Activated CD8-positive, alpha-beta memory T cell treated with anti-CD3 and anti-CD28 coated beads for 4 hours (primary cell): ENCODE measurements around the gene KRT9.
"Not testable (repeated sequence)": the region's sequence is repeated elsewhere in the genome, so short reads cannot be mapped to it uniquely, and the experiment has no call there.

Experiments
- DNase-seq, 2 donors: peaks; one replicate each; pipeline ENCODE4 v3.0.0-alpha.2; 2020; ENCODE audit warnings: low read depth in 2 of 2

KRT9 gene

DNA sequence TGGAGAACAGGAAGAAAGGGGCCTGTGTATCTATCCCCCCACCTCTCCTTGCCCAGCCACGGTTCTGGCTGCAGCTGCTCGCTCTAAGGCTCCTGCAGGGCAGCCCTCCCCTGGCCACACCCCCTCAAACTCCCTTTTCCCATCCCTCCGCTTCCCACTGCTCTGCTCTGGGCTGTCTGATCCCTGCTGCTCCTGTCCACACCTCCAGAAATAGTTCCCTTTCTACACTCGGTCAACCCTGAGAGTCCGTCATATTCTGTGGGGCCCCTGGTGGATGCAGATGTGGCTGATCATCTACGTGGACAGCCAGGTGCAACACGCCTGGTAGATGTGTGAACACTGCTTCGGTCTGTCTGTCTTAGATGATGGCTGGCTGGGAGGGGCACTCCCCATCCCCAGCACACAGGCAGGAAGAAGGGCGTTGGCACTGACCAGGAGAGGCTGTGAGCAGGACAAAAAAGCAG, 24.4 kb downstream of the KRT9 start:
- no peak for DNase-seq

DNA sequence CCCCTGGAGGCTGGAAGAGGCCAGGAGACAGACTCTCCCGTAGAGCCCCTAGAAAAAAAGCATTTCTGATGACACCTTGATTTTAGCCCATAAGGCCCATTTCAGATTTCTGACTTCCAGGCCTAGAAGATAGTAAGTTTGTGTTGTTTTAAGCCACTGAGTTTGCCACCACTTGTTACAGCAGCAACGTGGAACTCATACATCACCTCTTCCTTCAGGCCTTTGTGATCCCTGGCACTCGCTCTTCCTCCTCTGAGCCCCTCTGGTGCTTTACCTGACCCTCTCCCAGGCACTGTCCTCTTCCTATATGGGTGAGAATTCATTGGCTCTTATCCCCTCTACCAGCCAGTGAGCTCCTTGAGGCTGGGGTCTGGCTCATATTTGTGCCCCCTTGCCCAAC, 25.0 kb downstream of the KRT9 start:
- DNase-seq, result no peak

DNA sequence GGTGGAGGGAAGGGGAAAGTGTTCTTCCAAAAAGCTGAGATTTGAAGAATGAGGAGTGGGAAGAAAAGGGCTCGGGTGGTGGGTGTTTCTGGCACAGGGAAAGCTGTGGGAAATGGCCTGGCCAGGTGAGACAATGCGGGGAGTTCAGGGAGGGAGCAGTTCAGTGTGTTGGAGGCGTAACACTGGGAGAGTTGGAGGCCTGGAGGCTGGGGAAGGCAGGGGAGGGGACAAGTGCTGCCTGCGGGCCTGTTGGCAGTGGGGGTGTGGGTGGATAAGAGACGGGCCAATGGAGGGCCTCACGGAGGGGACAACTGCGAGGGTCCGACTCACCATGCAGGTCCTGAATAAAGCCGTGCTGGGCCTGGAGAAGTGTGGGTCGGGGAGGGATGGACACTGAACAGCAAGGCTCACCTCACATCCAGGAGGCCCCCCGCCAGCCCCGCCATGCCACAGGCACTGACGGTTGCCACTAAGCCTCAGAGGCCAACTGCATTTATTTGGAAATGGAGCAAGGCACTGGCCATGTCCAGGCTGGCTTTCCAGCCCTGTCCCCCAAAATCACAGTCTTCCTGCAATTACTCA, 25.9 kb downstream of the KRT9 start:
- no peak for DNase-seq

DNA sequence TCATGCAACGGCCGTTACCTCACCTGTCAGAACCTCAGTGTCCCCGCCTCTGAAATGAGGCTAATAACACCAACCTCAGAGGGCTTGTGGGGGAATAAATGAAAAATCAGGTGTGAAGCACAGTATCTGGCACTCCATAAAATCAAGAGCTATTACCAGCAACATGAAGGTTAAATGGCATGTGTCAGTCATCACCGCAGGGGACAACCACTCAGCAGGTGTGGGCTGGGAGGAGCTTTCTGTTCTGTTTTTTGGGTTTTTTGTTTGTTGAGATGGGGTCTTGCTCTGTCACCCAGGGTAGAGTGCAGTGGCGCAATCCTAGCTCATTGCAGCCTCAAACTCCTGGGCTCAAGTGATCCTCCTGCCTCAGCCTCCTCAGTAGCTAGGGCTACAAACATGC, 26.9 kb downstream of the KRT9 start:
- no peak for DNase-seq

DNA sequence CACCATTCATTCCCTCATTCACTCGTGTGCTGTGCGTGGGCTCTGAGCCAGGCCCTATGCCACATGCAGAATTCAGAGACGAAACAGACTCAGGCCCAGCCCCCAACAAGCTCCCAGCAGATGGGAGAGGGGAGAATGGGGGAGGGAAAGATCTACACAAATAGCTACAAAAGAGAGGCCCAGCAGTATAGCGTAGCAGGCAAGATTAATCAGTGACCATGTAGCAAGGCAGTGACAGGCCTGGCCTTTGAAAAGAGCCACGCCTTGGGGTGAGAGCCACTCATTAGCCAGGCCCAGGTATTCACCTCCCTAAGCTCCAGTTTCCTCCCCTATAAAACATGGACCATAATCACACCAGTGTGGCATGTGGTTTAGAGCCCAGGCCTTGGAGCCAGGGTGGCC, 27.4 kb downstream of the KRT9 start:
- no peak for DNase-seq

DNA sequence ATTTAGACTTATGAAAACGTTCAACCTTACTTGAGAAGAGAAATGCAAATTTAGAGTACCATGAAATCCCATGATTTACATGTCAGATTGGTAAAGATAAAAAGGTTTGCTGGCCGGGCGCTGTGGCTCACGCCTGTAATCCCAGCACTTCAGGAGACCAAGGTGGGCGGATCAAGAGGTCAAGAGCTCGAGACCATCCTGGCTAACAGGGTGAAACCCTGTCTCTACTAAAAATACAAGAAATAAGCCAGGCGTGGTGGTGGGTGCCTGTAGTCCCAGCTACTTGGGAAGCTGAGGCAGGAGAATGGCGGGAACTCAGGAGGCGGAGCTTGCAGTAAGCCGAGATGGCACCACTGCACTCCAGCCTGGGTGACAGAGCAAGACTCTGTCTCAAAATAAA, 29.1 kb downstream of the KRT9 start:
- DNase-seq, result not testable (repeated sequence)

DNA sequence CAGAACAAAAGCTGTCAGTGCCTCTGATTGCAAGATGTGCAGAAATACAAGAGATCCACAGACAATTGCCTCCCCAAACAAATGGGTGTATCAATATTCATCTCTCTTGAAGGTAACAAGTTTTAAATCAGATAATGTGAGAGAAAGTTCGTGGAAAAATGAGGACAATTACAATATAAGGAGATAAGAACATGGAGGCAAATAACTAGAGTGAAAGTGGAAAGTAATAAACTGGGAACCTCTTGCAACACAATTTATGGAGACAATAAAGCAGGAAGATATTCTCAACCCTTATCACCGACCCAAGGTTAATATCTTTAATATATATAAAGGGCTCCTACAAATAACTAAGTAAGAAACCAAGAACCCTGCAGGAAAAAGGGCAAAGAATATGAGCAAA, 29.5 kb downstream of the KRT9 start:
- no peak for DNase-seq

DNA sequence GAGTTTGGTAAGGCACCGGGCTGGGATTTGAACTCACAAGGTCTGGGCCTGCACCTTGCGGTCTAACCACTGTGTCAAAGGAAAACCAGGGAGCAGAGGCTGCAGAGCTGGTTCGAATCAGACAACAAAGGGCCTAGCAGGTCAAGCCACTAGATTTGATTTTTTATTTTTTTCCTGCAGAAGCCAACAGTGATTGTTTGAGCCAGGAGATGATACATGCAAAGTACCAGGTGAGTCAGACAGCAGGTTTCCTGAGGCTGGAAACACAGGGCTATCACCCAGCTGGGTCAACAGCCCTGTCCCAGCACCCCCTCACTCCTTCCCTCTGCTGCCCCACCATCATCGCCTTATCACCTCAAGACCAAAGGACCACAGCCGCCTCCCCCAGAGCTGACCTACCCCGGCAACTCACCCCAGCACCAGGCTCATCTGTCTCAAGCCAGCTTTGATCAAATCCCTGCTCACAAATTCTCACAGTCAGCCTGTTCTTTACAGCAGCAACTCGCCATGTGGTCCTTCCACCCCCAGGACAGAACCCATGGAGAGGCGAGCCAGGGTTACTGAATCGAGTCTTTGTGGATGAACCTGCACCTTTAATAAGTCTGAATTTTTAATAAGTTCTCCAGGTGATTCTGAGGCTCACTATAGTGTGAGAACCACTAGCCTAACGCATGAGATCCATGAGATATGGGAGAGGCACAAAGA, 30.8 kb downstream of the KRT9 start:
- DNase-seq, result no peak

DNA sequence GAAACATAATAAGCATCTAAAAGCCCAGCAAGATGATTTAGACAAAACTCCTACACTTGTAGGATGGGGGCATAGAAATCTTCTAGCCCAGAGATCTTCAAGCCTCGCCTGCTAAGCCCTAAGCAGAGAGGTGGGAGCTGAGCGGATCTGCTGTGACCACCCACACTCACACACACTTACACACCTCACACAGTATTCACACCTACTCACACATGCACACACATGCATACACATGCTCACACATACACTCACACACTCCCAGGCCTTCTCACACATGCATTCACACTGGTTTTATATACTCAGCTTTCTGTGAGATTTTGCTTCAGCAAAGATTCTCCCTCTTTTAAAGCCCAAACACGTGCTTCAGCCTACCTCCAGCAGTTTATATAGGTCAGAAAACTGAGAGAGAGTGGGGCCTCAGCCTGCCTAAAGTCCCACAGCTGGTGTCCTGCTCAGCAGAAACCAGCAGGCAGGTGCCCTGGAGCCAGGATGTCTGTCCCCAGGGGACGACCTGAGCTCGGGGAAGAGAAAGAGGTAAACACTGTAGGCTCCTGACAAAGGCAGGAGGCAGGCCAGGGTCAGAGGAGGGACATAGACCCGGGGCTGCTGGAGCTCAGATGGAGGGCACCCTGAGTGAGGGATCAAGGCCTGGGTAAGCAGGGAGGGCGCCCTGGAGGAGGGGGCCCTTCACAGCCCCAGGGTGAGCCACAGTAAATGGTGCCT, 31.7 kb downstream of the KRT9 start:
- no peak for DNase-seq

DNA sequence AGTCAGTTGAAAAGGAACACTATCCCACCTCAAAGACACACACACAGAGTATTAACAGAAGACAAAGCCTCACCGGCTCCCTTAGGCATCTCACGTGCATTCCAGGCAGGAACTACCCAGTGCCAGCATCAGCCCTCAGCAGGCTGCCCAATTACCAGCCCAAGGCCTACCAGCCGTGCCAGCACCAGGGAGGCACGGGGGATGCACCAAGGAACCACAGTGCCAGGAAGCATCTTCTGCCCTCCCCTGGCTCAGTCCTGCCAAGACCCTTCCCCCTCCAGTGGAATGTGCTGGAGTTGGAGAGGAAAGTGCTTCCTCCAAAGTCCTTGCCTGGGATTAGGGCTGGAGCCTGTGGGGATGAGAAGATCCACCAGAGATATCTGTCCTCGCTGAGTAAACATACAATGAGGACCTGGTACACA, 32.8 kb downstream of the KRT9 start:
- DNase-seq, result no peak

DNA sequence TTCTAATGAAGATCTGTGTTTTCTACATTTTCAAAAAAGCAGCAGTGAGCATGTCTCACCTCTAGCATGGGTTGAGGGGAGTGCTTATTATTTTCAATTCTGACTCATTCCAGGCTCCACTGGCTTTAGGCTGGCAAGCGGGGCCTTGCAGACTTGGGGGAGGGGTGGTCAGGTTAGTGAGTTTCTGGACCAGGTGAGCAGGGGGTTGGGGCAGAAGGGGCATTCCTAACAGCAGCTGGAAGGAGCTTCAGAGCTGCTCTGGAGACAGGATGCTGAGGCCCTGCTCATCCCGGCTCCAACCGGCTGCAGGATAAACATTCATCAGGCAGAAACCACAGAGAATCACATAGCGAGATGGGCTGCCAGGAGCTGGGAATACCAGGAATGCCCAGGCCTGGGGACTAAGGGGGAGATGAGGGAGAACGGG, 33.3 kb downstream of the KRT9 start:
- no peak for DNase-seq

DNA sequence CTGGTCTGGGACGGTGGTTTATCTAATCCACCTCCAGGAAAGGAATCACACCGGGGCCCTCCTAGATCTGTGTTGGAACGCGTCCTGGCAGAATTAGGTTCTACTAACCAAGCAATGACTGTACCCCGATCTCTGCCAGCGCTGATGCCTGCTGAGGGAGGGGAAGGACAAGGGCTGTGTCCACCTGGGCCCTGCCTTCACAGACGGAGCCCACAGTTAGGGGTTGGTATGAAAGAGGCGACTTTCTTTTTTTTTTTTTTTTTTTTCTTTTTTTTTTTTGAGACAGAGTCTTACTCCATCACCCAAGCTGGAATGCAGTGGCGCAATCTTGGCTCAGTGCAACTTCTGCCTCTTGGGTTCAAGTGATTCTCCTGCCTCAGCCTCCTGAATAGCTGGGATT, 33.9 kb downstream of the KRT9 start:
- no peak for DNase-seq

DNA sequence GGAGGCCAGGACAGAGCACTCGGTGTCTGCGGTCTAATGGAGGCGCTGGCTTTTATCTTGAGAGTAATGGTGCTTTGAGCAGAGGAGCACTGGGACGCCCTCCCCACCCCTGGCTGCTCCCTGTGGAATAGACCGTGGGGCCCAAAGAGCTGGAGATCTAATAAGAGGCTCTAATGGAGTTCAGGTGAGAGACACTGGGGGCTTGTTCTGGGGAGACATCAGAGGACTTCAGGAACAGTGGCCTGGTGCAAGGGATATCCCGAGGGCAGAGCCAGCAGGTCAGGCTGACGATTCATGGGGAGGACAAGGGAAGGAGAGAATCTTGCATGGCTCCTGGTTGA, 34.3 kb downstream of the KRT9 start:
- DNase-seq, result no peak

DNA sequence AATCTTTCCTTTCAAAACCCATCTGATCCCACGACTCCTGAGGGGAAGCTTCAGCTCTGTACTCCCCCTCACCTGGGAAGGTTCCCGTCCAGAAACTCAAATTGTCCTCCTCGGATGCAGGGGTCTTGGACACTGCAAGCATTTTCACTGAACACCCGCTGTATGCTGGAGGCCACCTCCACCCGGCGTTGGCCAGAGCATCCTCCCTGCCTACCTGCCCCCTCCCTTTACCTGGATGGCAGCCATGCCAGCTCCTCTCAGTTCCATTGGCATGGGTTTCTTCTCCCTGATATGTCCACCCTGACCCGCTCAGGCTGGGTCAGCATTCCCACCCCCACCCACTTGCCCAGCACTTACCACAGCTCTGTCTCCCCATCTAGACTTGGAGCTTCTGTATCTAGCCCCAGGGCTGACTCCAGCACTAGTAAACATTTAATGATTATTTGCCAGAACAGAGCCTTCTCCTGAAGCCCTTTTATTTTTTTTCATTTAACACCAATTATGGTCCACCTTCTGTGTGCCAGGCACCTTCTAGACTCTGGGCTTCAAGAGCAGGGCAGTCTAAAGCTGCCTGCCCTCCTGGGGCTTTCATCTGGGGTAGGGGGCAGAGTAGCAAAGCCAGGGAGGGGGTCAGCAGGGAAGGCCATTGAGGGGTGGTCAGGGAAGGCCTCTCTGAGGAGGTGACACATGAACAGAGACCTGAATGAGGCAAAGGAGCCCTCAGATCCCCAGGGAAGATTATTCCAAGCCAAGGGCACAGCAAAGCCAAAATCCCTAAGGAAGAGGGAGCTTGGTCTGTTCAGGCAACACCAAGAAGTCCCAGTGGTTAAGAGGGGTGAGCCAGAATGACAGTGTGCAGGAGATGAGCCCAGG, 34.9 kb downstream of the KRT9 start:
- no peak for DNase-seq

DNA sequence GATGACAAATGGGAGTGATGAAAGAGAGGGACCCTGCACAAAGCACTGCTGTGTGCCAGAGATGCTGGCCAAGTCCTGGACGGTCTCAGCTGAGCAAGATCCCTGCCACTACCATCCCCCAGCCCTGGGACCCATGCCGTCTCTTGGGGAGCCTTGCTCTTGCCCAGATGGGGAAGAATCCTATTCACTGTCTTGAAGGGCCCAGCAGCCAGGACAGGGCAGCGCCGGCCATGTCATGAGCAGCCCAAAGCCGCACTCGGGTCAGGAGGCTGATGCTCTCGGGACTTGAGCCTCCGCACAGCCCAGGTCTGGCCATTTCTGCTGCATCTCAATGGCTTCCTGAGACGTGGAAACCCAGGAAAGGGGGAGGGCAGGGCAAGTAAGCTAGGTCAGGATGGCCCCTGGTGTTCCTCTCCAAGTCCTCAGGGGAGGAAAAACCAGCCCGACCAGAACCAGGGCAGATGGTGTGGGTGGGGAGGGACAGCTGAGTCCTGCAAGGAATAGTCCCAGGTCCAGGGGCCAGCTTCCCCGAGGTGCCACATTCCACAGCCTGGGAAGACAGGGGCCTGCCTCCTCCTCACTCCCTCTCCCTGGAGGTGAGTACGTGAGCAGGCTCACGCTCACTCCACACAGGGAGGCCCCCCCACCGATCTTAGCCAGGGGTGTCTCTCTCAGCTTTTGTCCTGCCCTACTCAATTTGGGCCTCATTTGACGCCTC, 35.9 kb downstream of the KRT9 start:
- DNase-seq, result no peak

DNA sequence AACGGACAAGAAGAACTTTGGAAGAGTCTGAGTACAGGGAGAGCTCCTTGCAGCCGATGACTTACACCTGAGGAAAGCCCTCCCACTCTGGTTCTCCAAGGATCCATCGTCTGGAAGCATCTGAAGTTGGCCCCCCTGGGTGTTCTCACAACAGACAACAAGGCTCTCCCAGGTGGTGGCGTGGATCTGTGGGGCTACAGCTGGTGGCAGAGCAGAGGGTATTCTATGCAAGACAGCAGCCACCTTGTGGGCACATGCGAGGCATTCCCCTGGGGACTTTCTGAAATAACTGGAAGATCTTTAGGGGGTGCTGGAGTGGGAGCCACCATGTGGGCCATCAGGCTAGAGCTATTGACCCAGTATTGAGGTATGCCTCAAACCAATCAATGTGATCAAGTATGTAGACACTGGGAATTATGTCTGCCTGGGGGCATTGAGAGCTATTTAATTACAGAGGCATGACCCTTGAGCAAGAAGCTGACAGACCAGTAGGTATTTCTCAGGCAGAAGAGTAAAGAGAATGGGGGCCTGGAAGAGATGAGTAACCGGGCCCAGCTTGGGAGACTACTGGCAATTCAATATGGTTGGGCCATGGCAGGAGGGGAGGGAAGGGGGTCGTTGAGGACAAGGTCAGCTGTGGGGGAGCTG, 36.8 kb downstream of the KRT9 start:
- DNase-seq, result no peak

DNA sequence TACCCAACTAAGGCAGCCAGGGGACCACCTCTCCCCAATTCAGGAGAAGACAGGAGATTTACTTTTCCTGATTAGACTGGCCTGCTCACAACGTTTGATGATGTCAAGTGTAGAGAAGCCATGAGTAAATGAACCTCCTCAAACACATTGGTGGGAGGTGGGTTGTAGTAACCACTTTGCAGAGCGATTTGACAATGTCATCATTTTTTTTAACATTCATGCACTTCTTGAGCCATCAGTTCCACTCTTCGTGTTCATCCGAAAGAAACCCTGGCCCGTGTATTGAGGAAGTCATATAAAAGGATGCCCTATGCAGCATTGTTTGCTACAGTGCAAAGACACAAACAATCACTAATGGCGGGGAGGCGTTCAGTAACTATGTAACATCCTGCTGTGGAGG, 38.2 kb downstream of the KRT9 start:
- no peak for DNase-seq

DNA sequence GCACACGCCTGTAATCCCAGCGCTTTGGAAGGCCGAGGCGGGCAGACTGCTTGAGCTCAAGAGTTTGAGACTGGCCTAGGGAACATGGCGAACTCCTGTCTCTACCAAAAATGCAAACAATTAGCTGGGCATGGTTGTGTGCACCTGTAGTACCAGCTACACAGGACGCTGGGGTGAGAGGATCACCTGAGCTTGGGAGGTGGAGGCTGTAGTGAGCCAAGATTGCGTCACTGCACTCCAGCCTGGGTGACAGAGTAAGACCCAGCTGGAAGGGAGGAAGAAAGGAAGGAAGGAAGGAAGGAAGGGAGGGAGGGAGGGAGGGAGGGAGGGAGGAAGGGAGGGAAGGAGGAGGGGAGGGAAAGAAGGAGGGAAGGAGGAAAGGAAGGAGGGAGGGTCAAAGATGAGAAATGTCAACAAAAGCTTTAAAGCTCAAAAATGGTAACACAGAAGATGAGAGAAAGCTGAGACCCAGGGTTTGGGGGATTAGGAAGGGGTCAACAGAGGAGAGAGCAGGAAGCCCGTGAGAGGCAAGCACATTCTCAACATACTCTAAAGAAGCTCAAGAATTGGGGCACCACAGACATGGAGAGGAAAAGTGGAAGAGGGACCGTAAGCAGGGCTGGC, 38.8 kb downstream of the KRT9 start:
- no peak for DNase-seq

DNA sequence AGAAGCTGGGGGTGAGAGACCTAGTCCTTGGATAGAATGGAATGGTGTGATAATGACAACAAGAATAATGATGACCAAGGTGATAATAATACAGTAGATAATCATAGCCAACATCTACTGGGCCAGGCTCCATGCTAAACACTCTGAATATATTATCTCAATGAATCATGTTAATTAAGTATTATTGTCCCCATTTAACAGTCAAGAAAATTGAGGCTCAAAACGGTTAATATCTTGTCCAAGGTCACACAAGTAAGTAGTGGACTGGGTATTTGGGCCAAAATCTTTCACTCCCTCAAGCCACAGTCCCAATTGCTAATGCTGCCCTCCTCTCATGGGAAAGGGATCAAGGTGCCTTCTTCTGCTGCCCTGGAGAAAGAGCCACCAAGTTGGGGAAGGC, 39.9 kb downstream of the KRT9 start:
- DNase-seq, result no peak
